ENCODE measurements around the gene CNTNAP2. TPM values are rescaled to one million over a fixed set of nuclear protein-coding genes. Genes with fewer than 3 reads are reported as not detected.

CNTNAP2 gene
- total RNA-seq, 1 donor from 2014 or later, result 0.27 TPM

- Mint-ChIP-seq H3K27ac (ENCODE audit: unreplicated experiment) (no peak overlapping the region), H3K4me1 (ENCODE audit: low read depth) (no peaks in the 10 kb centered on the region), H3K36me3 (ENCODE audit: low read depth) (no peaks in the 10 kb centered on the region), H3K9me3 (ENCODE audit: low read depth) (no peaks in the 10 kb centered on the region), H3K27me3 (ENCODE audit: low read depth) (peaks cover 39% of the 10 kb centered on the region), H3K4me3 (ENCODE audit: unreplicated experiment) (no peak overlapping the region)
- no peak for DNase-seq (ENCODE audit: low spot score)
- TF ChIP-seq CTCF (IDR thresholded peaks at IDR 0.05), result no peak
These were observed 2278.8 kb downstream of the CNTNAP2 start for GRCh38 chr7:148395352-148395811.

GRCh38 chr7:148395990-148396716, 2279.6 kb downstream of the CNTNAP2 start:
- Mint-ChIP-seq H3K36me3 (ENCODE audit: low read depth) (no peaks in the 10 kb centered on the region), H3K27me3 (ENCODE audit: low read depth) (peaks cover 42% of the 10 kb centered on the region), H3K4me1 (ENCODE audit: low read depth) (no peaks in the 10 kb centered on the region), H3K9me3 (ENCODE audit: low read depth) (no peaks in the 10 kb centered on the region), H3K27ac (ENCODE audit: unreplicated experiment) (no peak overlapping the region), H3K4me3 (ENCODE audit: unreplicated experiment) (no peak overlapping the region)
- no peak for TF ChIP-seq CTCF (IDR thresholded peaks at IDR 0.05)
- no peak for DNase-seq (ENCODE audit: low spot score)

- no peaks in the 10 kb centered on the region for H3K36me3 Mint-ChIP-seq (ENCODE audit: low read depth)
- no peaks in the 10 kb centered on the region for H3K9me3 Mint-ChIP-seq (ENCODE audit: low read depth)
- H3K4me3 Mint-ChIP-seq (ENCODE audit: unreplicated experiment), result no peak overlapping the region
- no peak for DNase-seq (ENCODE audit: low spot score)
- TF ChIP-seq CTCF (IDR thresholded peaks at IDR 0.05), result no peak
- H3K27me3 Mint-ChIP-seq (ENCODE audit: low read depth), result peaks cover 43% of the 10 kb centered on the region
- no peaks in the 10 kb centered on the region for H3K4me1 Mint-ChIP-seq (ENCODE audit: low read depth)
- no peak overlapping the region for H3K27ac Mint-ChIP-seq (ENCODE audit: unreplicated experiment)
These were observed 2280.5 kb downstream of the CNTNAP2 start for GRCh38 chr7:148397056-148397455.

- Mint-ChIP-seq H3K27ac (ENCODE audit: unreplicated experiment) (no peak overlapping the region), H3K9me3 (ENCODE audit: low read depth) (no peaks in the 10 kb centered on the region), H3K36me3 (ENCODE audit: low read depth) (no peaks in the 10 kb centered on the region), H3K27me3 (ENCODE audit: low read depth) (peaks cover 43% of the 10 kb centered on the region), H3K4me3 (ENCODE audit: unreplicated experiment) (no peak overlapping the region), H3K4me1 (ENCODE audit: low read depth) (no peaks in the 10 kb centered on the region)
- DNase-seq (ENCODE audit: low spot score), result no peak
- no peak for TF ChIP-seq CTCF (IDR thresholded peaks at IDR 0.05)
These were observed 2280.9 kb downstream of the CNTNAP2 start for GRCh38 chr7:148397551-148397950.

GRCh38 chr7:148397985-148398384, 2281.4 kb downstream of the CNTNAP2 start:
- H3K4me1 Mint-ChIP-seq (ENCODE audit: low read depth), result no peaks in the 10 kb centered on the region
- no peak overlapping the region for H3K4me3 Mint-ChIP-seq (ENCODE audit: unreplicated experiment)
- DNase-seq (ENCODE audit: low spot score), result no peak
- no peak overlapping the region for H3K27ac Mint-ChIP-seq (ENCODE audit: unreplicated experiment)
- H3K27me3 Mint-ChIP-seq (ENCODE audit: low read depth), result peaks cover 45% of the 10 kb centered on the region
- no peaks in the 10 kb centered on the region for H3K36me3 Mint-ChIP-seq (ENCODE audit: low read depth)
- no peaks in the 10 kb centered on the region for H3K9me3 Mint-ChIP-seq (ENCODE audit: low read depth)
- TF ChIP-seq CTCF (IDR thresholded peaks at IDR 0.05), result no peak
